GM18508 (cell line): ENCODE results near the gene RAB28.

ENCODE experiments used
- ATAC-seq: cut with Tn5 transposase; IDR thresholded peaks from one replicate; pipeline ENCODE4 v1.9.1; 2021; ENCODE audit warnings: moderate number of reproducible peaks; ENCODE audit not compliant: insufficient read depth, unreplicated experiment

The RAB28 gene

GRCh38 chr4:13328591-13328990 lies 155.5 kb downstream of the RAB28 start:
- ATAC-seq: no peak

- ATAC-seq: no peak
Observed at GRCh38 chr4:13327991-13328390, 156.1 kb downstream of the RAB28 start.

GRCh38 chr4:13325744-13326143 lies 158.4 kb downstream of the RAB28 start:
- ATAC-seq: no peak

GRCh38 chr4:13323921-13324320 lies 160.2 kb downstream of the RAB28 start:
- ATAC-seq: no peak

GRCh38 chr4:13322681-13323101 lies 161.4 kb downstream of the RAB28 start:
- no peak for ATAC-seq
